RWPE1 (cell line): Measurements from ENCODE around the gene MYO16.
"Not testable (repeated sequence)": the region's sequence is repeated elsewhere in the genome, so short reads cannot be mapped to it uniquely, and the experiment has no call there.

Source experiments
- CTCF ChIA-PET: fragments of 350-600 bp; sonication (Branson Sonifier 250); formaldehyde crosslinking; extraction: SDS; loops from one replicate; lab custom pipeline; 2021; lab: Yijun Ruan, JAX
- POLR2A ChIA-PET: fragments of 400-600 bp; formaldehyde crosslinking; extraction: SDS; loops from one replicate; lab custom pipeline; 2020; ENCODE audit warnings: antibody characterized with exemption; ENCODE audit not compliant: low non-redundant PET; lab: Yijun Ruan, JAX
- DNase-seq: peaks from one replicate; pipeline ENCODE4 v3.0.0; 2012; ENCODE audit warnings: low spot score
- H3K27ac ChIP-seq: fragments of 450-650 bp; 2 replicates; pipeline ENCODE4 v1.5.1; 2017
- CTCF ChIP-seq: fragments of 450-650 bp; conservative IDR thresholded peaks from 2 replicates; pipeline ENCODE4 v1.5.1; 2017; ENCODE audit warnings: low read depth, mild to moderate bottlenecking

Gene MYO16

GRCh38 chr13:108889324-108889984 lies 260.0 kb downstream of the MYO16 start:
- CTCF ChIA-PET = interaction anchor here (0.8 kb wide), 1 partner anchor 763 kb away, joined by 3 read pairs; no protein-coding TSS in a partner anchor
- H3K27ac ChIP-seq = no peak overlapping the region
- DNase-seq = no peak
- POLR2A ChIA-PET = no interaction called here
- no peak for TF ChIP-seq CTCF

- ChIA-PET CTCF (interaction anchor here (0.6 to 1.3 kb wide), 15 partner anchors 10 to 942 kb away, joined by 3 to 6 read pairs (median 3); no protein-coding TSS in a partner anchor), POLR2A (no interaction called here)
- peak; percentile 42 for DNase-seq
- no peak overlapping the region for H3K27ac ChIP-seq
- peak; percentile 61 for TF ChIP-seq CTCF
Observed at GRCh38 chr13:108895220-108895704, 265.9 kb downstream of the MYO16 start.

GRCh38 chr13:108897955-108898354 lies 268.5 kb downstream of the MYO16 start:
- H3K27ac ChIP-seq = no peak overlapping the region
- CTCF ChIA-PET = interaction anchor here (0.8 kb wide), 1 partner anchor 555 kb away, joined by 3 read pairs; no protein-coding TSS in a partner anchor
- no peak for TF ChIP-seq CTCF
- DNase-seq = no peak
- POLR2A ChIA-PET = no interaction called here

GRCh38 chr13:108902405-108903155 lies 273.2 kb downstream of the MYO16 start:
- ChIA-PET CTCF (interaction anchor here (0.5 kb wide), 1 partner anchor 970 kb away, joined by 3 read pairs; no protein-coding TSS in a partner anchor), POLR2A (no interaction called here)
- no peak for TF ChIP-seq CTCF
- no peak overlapping the region for H3K27ac ChIP-seq
- DNase-seq = peak; percentile 26

GRCh38 chr13:108903613-108904012 lies 274.2 kb downstream of the MYO16 start:
- DNase-seq = no peak
- no peak for TF ChIP-seq CTCF
- ChIA-PET POLR2A (no interaction called here), CTCF (interaction anchor here (0.7 to 0.8 kb wide), 2 partner anchors 12 to 666 kb away, joined by 3 to 5 read pairs; no protein-coding TSS in a partner anchor)
- no peak overlapping the region for H3K27ac ChIP-seq

GRCh38 chr13:108911807-108912206 lies 282.4 kb downstream of the MYO16 start:
- CTCF ChIA-PET = no interaction called here
- POLR2A ChIA-PET = no interaction called here
- no peak for TF ChIP-seq CTCF
- DNase-seq = no peak
- no peak overlapping the region for H3K27ac ChIP-seq

- H3K27ac ChIP-seq, DNase-seq, POLR2A ChIA-PET: not testable (repeated sequence)
- CTCF ChIA-PET = interaction anchor here (0.7 kb wide), 1 partner anchor 660 kb away, joined by 6 read pairs; no protein-coding TSS in a partner anchor
Observed at GRCh38 chr13:108913731-108914130, 284.3 kb downstream of the MYO16 start.
